ENCODE data around the gene ZMIZ1. TPM values are rescaled to one million over a fixed set of nuclear protein-coding genes. Genes with fewer than 3 reads are reported as not detected.

Gene ZMIZ1
- polyA plus RNA-seq, 3 donors: 3.3 to 64.6 (median 8.9) TPM

DNA sequence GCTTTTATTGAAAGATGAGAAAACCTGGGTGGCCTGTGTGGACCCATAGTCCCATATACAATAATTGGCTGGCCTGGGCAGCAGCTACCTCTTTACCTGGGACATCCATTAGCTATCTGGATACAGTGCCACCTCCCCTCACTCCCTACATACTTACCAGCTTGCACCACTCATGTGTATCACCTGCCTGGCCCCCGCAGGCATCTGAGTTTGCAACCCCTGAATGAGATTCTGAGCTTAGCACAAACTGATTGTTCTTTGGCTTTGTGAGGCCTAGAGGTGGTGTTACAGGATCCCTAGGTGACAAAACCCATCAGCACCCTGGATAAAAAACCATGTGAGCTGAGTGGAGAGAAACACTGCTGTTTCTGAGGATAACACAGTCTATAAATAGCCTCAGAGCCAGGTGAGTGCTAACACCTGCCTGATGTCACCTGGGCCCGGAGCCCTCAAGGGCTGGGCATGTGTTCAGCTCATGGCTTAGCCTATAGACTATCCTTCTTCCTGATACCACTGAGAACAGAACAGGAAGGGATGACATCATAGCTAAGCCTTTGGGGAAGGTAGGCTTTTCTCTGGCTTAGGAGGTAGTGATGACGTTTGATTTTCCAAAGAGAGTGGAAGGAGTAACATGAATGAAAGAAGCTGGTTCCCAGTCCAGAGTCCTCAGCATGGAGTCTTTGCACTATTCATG is 275.9 kb downstream of the ZMIZ1 start:
- no peaks in the 10 kb centered on the region for H3K27me3 ChIP-seq (ENCODE audit: control insufficient read depth in 2 of 2, insufficient read depth in 2 of 2, low read length in 2 of 2)
- H3K27me3 Mint-ChIP-seq (ENCODE audit: low read depth in 3 of 3): peaks cover 1 to 4% (median 4%) of the 10 kb centered on the region in 3 donors
- no peak overlapping the region for H2AFZ ChIP-seq (ENCODE audit: insufficient read depth, low read depth, low read length, poor library complexity, severe bottlenecking)
- H3K4me1 ChIP-seq (ENCODE audit: control insufficient read depth in 1 of 2, insufficient read depth in 2 of 2, low read length in 2 of 2): peaks cover 48 to 57% of the 10 kb centered on the region in 2 donors
- H3K4me3 ChIP-seq (replicated peaks in 1 of 3; ENCODE audit: low read depth in 2 of 3, low read length in 3 of 3): no peak overlapping the region
- no peaks in the 10 kb centered on the region for H3K9me3 ChIP-seq (replicated peaks in 1 of 2; ENCODE audit: control insufficient read depth in 1 of 2, insufficient read depth in 1 of 2, low read length in 2 of 2)
- peaks cover 23% of the 10 kb centered on the region for H4K20me1 ChIP-seq (ENCODE audit: insufficient read depth, low read length)
- H3K9me3 Mint-ChIP-seq: peaks cover 0 to 2% (median 0%) of the 10 kb centered on the region in 7 donors
- no peak overlapping the region for H3K4me3 Mint-ChIP-seq
- peaks cover 7 to 10% of the 10 kb centered on the region in 2 donors for H3K36me3 ChIP-seq (replicated peaks in 1 of 2; ENCODE audit: control insufficient read depth in 1 of 2, insufficient read depth in 2 of 2, low read length in 2 of 2)
- DNase-seq: peak in 2 of 3 donors; percentile 72 to 79
- H3K9ac ChIP-seq (ENCODE audit: insufficient read depth, low read length, poor library complexity, severe bottlenecking): no peak overlapping the region
- no peak overlapping the region for H3K4me2 ChIP-seq (replicated peaks; ENCODE audit: extremely low read depth, low read length, poor library complexity, severe bottlenecking)
- peaks cover 32% of the 10 kb centered on the region for H3K79me2 ChIP-seq (ENCODE audit: insufficient read depth, low read length)
- peaks cover 41% of the 10 kb centered on the region for H3K4me1 Mint-ChIP-seq
- no CpG with 5 or more reads among the region's 3 CpGs for WGBS (ENCODE audit: insufficient coverage)
- intact Hi-C loops (cut with micrococcal nuclease): loop anchor here (5.0 kb wide), 3 partner anchors 32 to 97 kb away; no protein-coding TSS in a partner anchor
- peak overlapping the region; percentile 72 to 89 (median 84) for H3K27ac Mint-ChIP-seq
- TF ChIP-seq, protein P1, sequence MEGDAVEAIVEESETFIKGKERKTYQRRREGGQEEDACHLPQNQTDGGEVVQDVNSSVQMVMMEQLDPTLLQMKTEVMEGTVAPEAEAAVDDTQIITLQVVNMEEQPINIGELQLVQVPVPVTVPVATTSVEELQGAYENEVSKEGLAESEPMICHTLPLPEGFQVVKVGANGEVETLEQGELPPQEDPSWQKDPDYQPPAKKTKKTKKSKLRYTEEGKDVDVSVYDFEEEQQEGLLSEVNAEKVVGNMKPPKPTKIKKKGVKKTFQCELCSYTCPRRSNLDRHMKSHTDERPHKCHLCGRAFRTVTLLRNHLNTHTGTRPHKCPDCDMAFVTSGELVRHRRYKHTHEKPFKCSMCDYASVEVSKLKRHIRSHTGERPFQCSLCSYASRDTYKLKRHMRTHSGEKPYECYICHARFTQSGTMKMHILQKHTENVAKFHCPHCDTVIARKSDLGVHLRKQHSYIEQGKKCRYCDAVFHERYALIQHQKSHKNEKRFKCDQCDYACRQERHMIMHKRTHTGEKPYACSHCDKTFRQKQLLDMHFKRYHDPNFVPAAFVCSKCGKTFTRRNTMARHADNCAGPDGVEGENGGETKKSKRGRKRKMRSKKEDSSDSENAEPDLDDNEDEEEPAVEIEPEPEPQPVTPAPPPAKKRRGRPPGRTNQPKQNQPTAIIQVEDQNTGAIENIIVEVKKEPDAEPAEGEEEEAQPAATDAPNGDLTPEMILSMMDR (IDR thresholded peaks at IDR 0.05): no peak
- H3K27ac ChIP-seq (ENCODE audit: low read depth in 1 of 2, low read length in 2 of 2): peak overlapping the region; percentile 50 to 51
- H3K36me3 Mint-ChIP-seq: peaks cover 14 to 15% of the 10 kb centered on the region in 2 donors

DNA sequence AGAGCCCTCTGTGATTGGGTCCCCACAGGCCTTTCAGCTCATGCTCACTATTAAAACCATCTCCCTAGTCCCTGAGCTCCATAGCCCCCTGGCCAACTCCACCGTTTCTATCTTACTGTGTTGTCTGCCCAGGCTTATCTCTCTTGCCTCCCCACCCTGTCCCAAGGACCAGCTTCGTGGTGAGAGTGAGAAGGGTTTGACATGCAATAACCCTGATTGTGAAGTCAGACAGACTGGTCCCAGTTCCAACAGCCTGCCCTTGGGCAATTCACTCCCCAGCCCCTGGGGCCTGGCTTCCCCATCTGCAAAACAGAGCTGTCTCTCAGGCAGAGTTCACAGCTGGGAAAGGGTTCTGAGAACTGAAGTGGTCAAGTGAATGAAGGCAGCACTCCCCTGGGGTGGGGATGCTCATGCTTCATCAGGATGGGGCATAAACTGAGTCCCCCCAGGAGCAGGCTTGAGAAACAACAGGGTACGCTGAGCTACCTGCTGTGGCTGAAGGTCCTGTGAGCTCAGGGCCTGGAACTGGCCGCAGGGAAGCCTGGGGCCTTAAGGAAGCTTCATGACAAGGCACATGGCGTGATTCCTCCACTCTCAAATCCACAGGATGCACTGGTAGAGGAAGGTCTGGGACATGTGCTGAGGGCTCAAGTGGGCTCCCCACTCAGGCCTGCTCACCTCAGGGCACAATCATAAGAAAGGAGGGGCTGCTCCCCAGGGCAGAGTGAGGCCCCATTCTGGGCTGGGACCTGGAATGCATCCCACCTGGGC is 276.7 kb downstream of the ZMIZ1 start:
- Histone ChIP-seq H3K9me3 (replicated peaks in 1 of 2; ENCODE audit: control insufficient read depth in 1 of 2, insufficient read depth in 1 of 2, low read length in 2 of 2) (no peaks in the 10 kb centered on the region), H3K4me1 (ENCODE audit: control insufficient read depth in 1 of 2, insufficient read depth in 2 of 2, low read length in 2 of 2) (peaks cover 55 to 65% of the 10 kb centered on the region in 2 donors), H3K9ac (ENCODE audit: insufficient read depth, low read length, poor library complexity, severe bottlenecking) (no peak overlapping the region), H4K20me1 (ENCODE audit: insufficient read depth, low read length) (peaks cover 30% of the 10 kb centered on the region), H3K27me3 (ENCODE audit: control insufficient read depth in 2 of 2, insufficient read depth in 2 of 2, low read length in 2 of 2) (no peaks in the 10 kb centered on the region), H3K4me2 (replicated peaks; ENCODE audit: extremely low read depth, low read length, poor library complexity, severe bottlenecking) (no peak overlapping the region), H3K36me3 (replicated peaks in 1 of 2; ENCODE audit: control insufficient read depth in 1 of 2, insufficient read depth in 2 of 2, low read length in 2 of 2) (peaks cover 15 to 18% of the 10 kb centered on the region in 2 donors), H2AFZ (ENCODE audit: insufficient read depth, low read depth, low read length, poor library complexity, severe bottlenecking) (no peak overlapping the region), H3K27ac (ENCODE audit: low read depth in 1 of 2, low read length in 2 of 2) (peak overlapping the region; percentile 50 to 51), H3K4me3 (replicated peaks in 1 of 3; ENCODE audit: low read depth in 2 of 3, low read length in 3 of 3) (no peak overlapping the region), H3K79me2 (ENCODE audit: insufficient read depth, low read length) (peaks cover 39% of the 10 kb centered on the region)
- Mint-ChIP-seq H3K4me3 (no peak overlapping the region), H3K27me3 (ENCODE audit: low read depth in 3 of 3) (peaks cover 1 to 4% (median 4%) of the 10 kb centered on the region in 3 donors), H3K27ac (peak overlapping the region; percentile 72 to 89 (median 84)), H3K9me3 (peaks cover 0 to 2% (median 0%) of the 10 kb centered on the region in 7 donors), H3K36me3 (peaks cover 21 to 23% of the 10 kb centered on the region in 2 donors), H3K4me1 (peaks cover 49% of the 10 kb centered on the region)
- peak; percentile 65 to 86 (median 75) for DNase-seq
- intact Hi-C loops (cut with micrococcal nuclease): loop anchor here (2.0 to 5.0 kb wide), 4 partner anchors 15 to 98 kb away; no protein-coding TSS in a partner anchor
- WGBS (ENCODE audit: insufficient coverage): 92% methylated on average over 2 of the region's 5 CpGs
- TF ChIP-seq, protein P1 (IDR thresholded peaks at IDR 0.05): no peak
